SU-DHL-6 (cell line): Measurements from ENCODE around the gene TMEM178B.

Source experiments
- H2AFZ ChIP-seq: fragments of 200-600 bp; sonication (generic); 2 replicates; pipeline ENCODE4 v1.6.1; 2014; ENCODE audit warnings: low read depth, mild to moderate bottlenecking, moderate library complexity, mixed read lengths, antibody characterized with exemption, low read length; ENCODE audit not compliant: severe bottlenecking
- H3F3A ChIP-seq: fragments of 200-600 bp; shearing (Covaris generic); 2 replicates; pipeline ENCODE4 v1.6.0; 2016; ENCODE audit warnings: antibody characterized with exemption, mild to moderate bottlenecking; ENCODE audit not compliant: insufficient read depth
- H3K27ac ChIP-seq: fragments of 200-600 bp; sonication (generic); 2 replicates; pipeline ENCODE4 v1.5.1; 2016; ENCODE audit warnings: low read depth, mild to moderate bottlenecking, low read length, moderate library complexity, mixed read lengths
- H3K27me3 ChIP-seq: fragments of 200-600 bp; sonication (generic), shearing (Covaris generic); 2 replicates; pipeline ENCODE4 v1.6.0; 2014; ENCODE audit warnings: mild to moderate bottlenecking, low read length
- H3K36me3 ChIP-seq: fragments of 200-600 bp; sonication (generic); 2 replicates; pipeline ENCODE4 v1.6.1; 2014; ENCODE audit warnings: mild to moderate bottlenecking, low read length, mixed read lengths
- H3K4me2 ChIP-seq: fragments of 300-600, 200-600 bp; shearing (Covaris generic), sonication (generic); 2 replicates; pipeline ENCODE4 v1.6.0; 2014; ENCODE audit warnings: low read length, low read depth, mild to moderate bottlenecking; ENCODE audit not compliant: poor library complexity, severe bottlenecking
- H3K4me3 ChIP-seq: fragments of 200-600 bp; sonication (generic); 2 replicates; pipeline ENCODE4 v1.5.1; 2014; ENCODE audit warnings: antibody characterized with exemption, low read length, mild to moderate bottlenecking, mixed read lengths; ENCODE audit not compliant: insufficient read depth, poor library complexity, severe bottlenecking
- H3K79me2 ChIP-seq: fragments of 200-600 bp; sonication (generic); 2 replicates; pipeline ENCODE4 v1.6.1; 2014; ENCODE audit warnings: mild to moderate bottlenecking, low read length, moderate library complexity; ENCODE audit not compliant: insufficient read depth
- H3K9ac ChIP-seq: fragments of 200-600 bp; sonication (generic); 2 replicates; pipeline ENCODE4 v1.7.0; 2014; ENCODE audit warnings: mild to moderate bottlenecking, low read length
- H3K9me2 ChIP-seq: fragments of 200-600 bp; sonication (generic); replicated peaks from 2 replicates; pipeline ENCODE4 v1.6.1; 2014; ENCODE audit warnings: low read length; ENCODE audit not compliant: insufficient read depth
- H3K9me3 ChIP-seq: fragments of 200-600 bp; sonication (generic); 2 replicates; pipeline ENCODE4 v1.6.1; 2014; ENCODE audit warnings: low read length, mixed read lengths; ENCODE audit not compliant: insufficient read depth
- H4K20me1 ChIP-seq: fragments of 200-600 bp; sonication (generic); 2 replicates; pipeline ENCODE4 v1.6.1; 2014; ENCODE audit warnings: low read depth, mild to moderate bottlenecking, antibody characterized with exemption, low read length, moderate library complexity, mixed read lengths
- CTCF ChIP-seq: fragments of 200-600 bp; sonication (generic); IDR thresholded peaks from one replicate; pipeline ENCODE4 v1.5.1; 2017; ENCODE audit warnings: antibody characterized with exemption, mild to moderate bottlenecking, low read length, moderate library complexity; ENCODE audit not compliant: insufficient read depth, poor library complexity, severe bottlenecking
- EZH2phosphoT487 ChIP-seq: fragments of 200-600 bp; sonication (generic), shearing (Covaris generic); conservative IDR thresholded peaks from 2 replicates; pipeline ENCODE4 v1.6.1; 2018; ENCODE audit warnings: mild to moderate bottlenecking, antibody characterized with exemption, low read length, moderate library complexity, mixed read lengths

Gene TMEM178B

GRCh38 chr7:141202535-141202934, 128.7 kb downstream of the TMEM178B start:
- Histone ChIP-seq H3K27ac (no peak overlapping the region), H3K4me2 (no peak overlapping the region), H3F3A (no peaks in the 10 kb centered on the region), H3K4me3 (no peak overlapping the region), H3K79me2 (no peaks in the 10 kb centered on the region), H4K20me1 (no peaks in the 10 kb centered on the region), H2AFZ (no peak overlapping the region), H3K9me3 (no peaks in the 10 kb centered on the region), H3K9me2 (no peaks in the 10 kb centered on the region), H3K27me3 (no peaks in the 10 kb centered on the region), H3K36me3 (no peaks in the 10 kb centered on the region), H3K9ac (no peak overlapping the region)
- TF ChIP-seq EZH2phosphoT487: no peak
- no peak for TF ChIP-seq CTCF

GRCh38 chr7:141203177-141203576, 129.3 kb downstream of the TMEM178B start:
- H4K20me1 ChIP-seq: no peaks in the 10 kb centered on the region
- H3K79me2 ChIP-seq: no peaks in the 10 kb centered on the region
- no peak overlapping the region for H3K27ac ChIP-seq
- no peak overlapping the region for H2AFZ ChIP-seq
- no peaks in the 10 kb centered on the region for H3K9me3 ChIP-seq
- TF ChIP-seq EZH2phosphoT487: no peak
- TF ChIP-seq CTCF: no peak
- no peaks in the 10 kb centered on the region for H3F3A ChIP-seq
- H3K27me3 ChIP-seq: no peaks in the 10 kb centered on the region
- H3K9ac ChIP-seq: no peak overlapping the region
- H3K36me3 ChIP-seq: no peaks in the 10 kb centered on the region
- H3K9me2 ChIP-seq: no peaks in the 10 kb centered on the region
- no peak overlapping the region for H3K4me2 ChIP-seq
- H3K4me3 ChIP-seq: no peak overlapping the region

- H2AFZ ChIP-seq: no peak overlapping the region
Observed at GRCh38 chr7:141203586-141203985, 129.7 kb downstream of the TMEM178B start.

More at GRCh38 chr7:141203586-141203985, 129.7 kb downstream of the TMEM178B start:
- H3K9ac ChIP-seq: no peak overlapping the region
- H3K4me2 ChIP-seq: no peak overlapping the region
- H3K4me3 ChIP-seq: no peak overlapping the region
- H3F3A ChIP-seq: no peaks in the 10 kb centered on the region
- no peak for TF ChIP-seq CTCF
- no peak for TF ChIP-seq EZH2phosphoT487
- no peaks in the 10 kb centered on the region for H3K9me2 ChIP-seq
- no peaks in the 10 kb centered on the region for H3K36me3 ChIP-seq
- H3K9me3 ChIP-seq: no peaks in the 10 kb centered on the region
- H3K27me3 ChIP-seq: no peaks in the 10 kb centered on the region
- H3K27ac ChIP-seq: no peak overlapping the region
- no peaks in the 10 kb centered on the region for H4K20me1 ChIP-seq
- H3K79me2 ChIP-seq: no peaks in the 10 kb centered on the region
